SHP77 treated with DMSO at 0.1 percent for 48 hours (cell line): ENCODE results near the gene PRKG2.
A peak's percentile ranks its signal among the peaks of the same experiment; 100 is the strongest.

ENCODE experiments used
- DNase-seq: peaks from one replicate; lab custom pipeline; 2025; lab: John Stamatoyannopoulos, UW

The PRKG2 gene

GRCh38 chr4:81218206-81218605, 3.2 kb upstream of the PRKG2 start:
- DNase-seq, result no peak

GRCh38 chr4:81217779-81218178, 2.8 kb upstream of the PRKG2 start:
- DNase-seq, result no peak

DNA sequence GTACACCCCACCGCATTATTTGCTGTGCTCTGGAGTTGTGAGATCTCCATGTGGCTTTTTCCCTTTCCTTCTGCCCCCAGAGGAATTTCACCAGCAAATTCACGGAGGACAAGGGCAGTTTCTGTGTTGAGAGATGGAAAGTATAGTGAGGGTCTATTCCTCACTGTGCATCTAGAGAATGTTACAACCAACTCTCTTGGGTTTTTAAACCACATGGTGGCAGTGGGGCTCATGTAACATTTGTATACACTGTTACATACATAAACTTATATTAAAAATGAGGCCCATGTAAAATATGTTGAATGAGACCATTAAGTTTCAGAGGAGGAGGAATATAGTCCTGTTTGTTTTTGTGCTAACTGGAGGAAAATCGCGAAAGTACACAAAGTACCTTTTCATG, 909 bp upstream of the PRKG2 start:
- no peak for DNase-seq

- no peak for DNase-seq
Observed at GRCh38 chr4:81214144-81214880, 710 bp downstream of the PRKG2 start.

- DNase-seq, result no peak
Observed at GRCh38 chr4:81213671-81214070, 1.4 kb downstream of the PRKG2 start.

DNA sequence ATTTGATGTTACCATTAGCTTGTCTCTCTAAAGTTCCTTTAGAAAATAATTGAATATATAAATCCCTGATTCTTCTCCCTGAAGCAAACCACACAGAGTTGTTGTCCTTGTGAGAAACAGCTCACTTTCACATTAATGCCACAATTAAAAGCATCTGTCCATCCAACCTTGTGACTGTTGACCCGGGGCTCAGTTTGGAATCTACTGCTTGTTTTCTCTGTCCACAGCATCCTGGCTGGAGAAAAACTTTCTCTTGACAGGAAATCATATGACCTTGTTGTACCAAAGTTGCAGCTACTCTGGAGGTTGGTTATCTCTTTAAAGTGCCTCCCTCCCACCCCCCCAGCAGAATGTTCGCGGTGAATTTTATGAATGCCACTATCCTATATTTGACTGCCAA, 3.1 kb downstream of the PRKG2 start:
- no peak for DNase-seq

GRCh38 chr4:81207828-81208227, 7.2 kb downstream of the PRKG2 start:
- DNase-seq, result no peak

- no peak for DNase-seq
Observed at GRCh38 chr4:81205302-81205701, 9.7 kb downstream of the PRKG2 start.

DNA sequence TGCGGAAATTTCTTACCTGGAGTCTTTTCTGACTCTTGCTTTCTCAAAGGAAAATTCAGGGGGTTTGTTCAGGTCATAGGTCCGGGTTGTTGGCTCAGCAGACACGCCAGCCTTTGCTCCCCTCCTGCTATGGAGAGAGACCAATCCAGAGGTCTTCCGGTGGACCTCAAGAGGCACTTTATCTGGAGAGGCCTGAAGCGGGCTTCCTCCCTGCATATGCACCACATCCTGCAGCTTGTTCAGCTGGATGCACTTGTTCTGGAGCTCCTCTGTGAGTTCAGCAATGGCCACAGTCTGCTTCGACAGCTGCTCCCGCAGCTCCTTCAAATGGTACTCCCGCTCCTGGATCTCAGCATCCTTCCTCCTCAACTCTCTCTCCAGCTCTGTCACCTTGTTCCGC, 10.5 kb downstream of the PRKG2 start:
- no peak for DNase-seq

GRCh38 chr4:81199831-81200230, 15.2 kb downstream of the PRKG2 start:
- DNase-seq, result no peak

GRCh38 chr4:81198609-81199008, 16.4 kb downstream of the PRKG2 start:
- no peak for DNase-seq

GRCh38 chr4:81197864-81198524, 17.0 kb downstream of the PRKG2 start:
- DNase-seq, result peak; percentile 59

GRCh38 chr4:81196126-81196650, 18.8 kb downstream of the PRKG2 start:
- no peak for DNase-seq

GRCh38 chr4:81195475-81195874, 19.5 kb downstream of the PRKG2 start:
- no peak for DNase-seq

GRCh38 chr4:81194286-81194685, 20.7 kb downstream of the PRKG2 start:
- DNase-seq, result no peak

- DNase-seq, result no peak
Observed at GRCh38 chr4:81180916-81181315, 34.1 kb downstream of the PRKG2 start.

GRCh38 chr4:81179326-81179725, 35.7 kb downstream of the PRKG2 start:
- no peak for DNase-seq

GRCh38 chr4:81173213-81173612, 41.8 kb downstream of the PRKG2 start:
- DNase-seq, result no peak

GRCh38 chr4:81166458-81167160, 48.4 kb downstream of the PRKG2 start:
- no peak for DNase-seq

GRCh38 chr4:81165861-81166430, 49.1 kb downstream of the PRKG2 start:
- DNase-seq, result no peak

- DNase-seq, result no peak
Observed at GRCh38 chr4:81164623-81165416, 50.2 kb downstream of the PRKG2 start.

- DNase-seq, result no peak
Observed at GRCh38 chr4:81164126-81164525, 50.9 kb downstream of the PRKG2 start.
